ENCODE measurements around the gene STAC2. TPM values are rescaled to one million over a fixed set of nuclear protein-coding genes. Genes with fewer than 3 reads are reported as not detected.

The STAC2 gene
- total RNA-seq, 1 experiment from 2014 or later = 1.2 TPM

- intact Hi-C loops (cut with micrococcal nuclease) = loop anchor here (5.0 kb wide), 1 partner anchor 85 kb away; the partner anchor contains the start of gene PLXDC1
- ChIA-PET POLR2A (interaction anchor here (1.1 to 2.6 kb wide), 8 partner anchors 24 to 223 kb away, joined by 3 to 20 read pairs (median 8); partner anchors contain the start of genes CDK12 and RPL19), CTCF (interaction anchor here (0.6 to 21.6 kb wide), 4 partner anchors 7 to 85 kb away, joined by 3 to 485 read pairs (median 28); partner anchors contain the start of genes ARL5C and RPL19)
- Mint-ChIP-seq H3K4me1 (ENCODE audit: insufficient read depth, unreplicated experiment) (peaks cover 19% of the 10 kb centered on the region), H3K4me3 (ENCODE audit: unreplicated experiment) (no peak overlapping the region), H3K27ac (ENCODE audit: low read depth, unreplicated experiment) (no peak overlapping the region), H3K27me3 (ENCODE audit: insufficient read depth, unreplicated experiment) (no peaks in the 10 kb centered on the region), H3K36me3 (ENCODE audit: insufficient read depth, unreplicated experiment) (no peaks in the 10 kb centered on the region), H3K9me3 (ENCODE audit: unreplicated experiment) (no peaks in the 10 kb centered on the region)
- no TSS peak for BruUV-seq (replicated peaks)
- no peak for TF ChIP-seq CTCF (IDR thresholded peaks at IDR 0.05; ENCODE audit: unreplicated experiment)
- no peak for DNase-seq (ENCODE audit: unreplicated experiment)
Observed at GRCh38 chr17:39237586-39237985, 11.8 kb upstream of the STAC2 start.

- Mint-ChIP-seq H3K27ac (ENCODE audit: low read depth, unreplicated experiment) (no peak overlapping the region), H3K4me3 (ENCODE audit: unreplicated experiment) (no peak overlapping the region), H3K27me3 (ENCODE audit: insufficient read depth, unreplicated experiment) (no peaks in the 10 kb centered on the region), H3K36me3 (ENCODE audit: insufficient read depth, unreplicated experiment) (no peaks in the 10 kb centered on the region), H3K9me3 (ENCODE audit: unreplicated experiment) (no peaks in the 10 kb centered on the region), H3K4me1 (ENCODE audit: insufficient read depth, unreplicated experiment) (peaks cover 22% of the 10 kb centered on the region)
- ChIA-PET CTCF (interaction anchor here (0.6 to 21.6 kb wide), 9 partner anchors 8 to 258 kb away, joined by 3 to 485 read pairs (median 8); partner anchors contain the start of genes CDK12 and RPL19), POLR2A (interaction anchor here (0.6 to 2.6 kb wide), 5 partner anchors 25 to 224 kb away, joined by 3 to 15 read pairs (median 4); partner anchors contain the start of gene CDK12)
- DNase-seq (ENCODE audit: unreplicated experiment) = no peak
- intact Hi-C loops (cut with micrococcal nuclease) = loop anchor here (5.0 kb wide), 1 partner anchor 85 kb away; the partner anchor contains the start of gene PLXDC1
- no TSS peak for BruUV-seq (replicated peaks)
- no peak for TF ChIP-seq CTCF (IDR thresholded peaks at IDR 0.05; ENCODE audit: unreplicated experiment)
Observed at GRCh38 chr17:39236981-39237441, 11.3 kb upstream of the STAC2 start.

GRCh38 chr17:39236450-39236927 lies 10.7 kb upstream of the STAC2 start:
- ChIA-PET CTCF (interaction anchor here (0.5 to 21.6 kb wide), 19 partner anchors 9 to 257 kb away, joined by 3 to 485 read pairs (median 5); partner anchors contain the start of genes CDK12 and RPL19), POLR2A (interaction anchor here (0.6 to 2.6 kb wide), 9 partner anchors 17 to 225 kb away, joined by 3 to 15 read pairs (median 4); partner anchors contain the start of genes CDK12 and RPL19)
- no TSS peak for BruUV-seq (replicated peaks)
- no peaks in the 10 kb centered on the region for H3K27me3 Mint-ChIP-seq (ENCODE audit: insufficient read depth, unreplicated experiment)
- no peak overlapping the region for H3K27ac Mint-ChIP-seq (ENCODE audit: low read depth, unreplicated experiment)
- H3K36me3 Mint-ChIP-seq (ENCODE audit: insufficient read depth, unreplicated experiment) = no peaks in the 10 kb centered on the region
- DNase-seq (ENCODE audit: unreplicated experiment) = no peak
- no peak overlapping the region for H3K4me3 Mint-ChIP-seq (ENCODE audit: unreplicated experiment)
- no peaks in the 10 kb centered on the region for H3K9me3 Mint-ChIP-seq (ENCODE audit: unreplicated experiment)
- intact Hi-C loops (cut with micrococcal nuclease) = loop anchor here (5.0 kb wide), 1 partner anchor 84 kb away; the partner anchor contains the start of gene PLXDC1
- peaks cover 28% of the 10 kb centered on the region for H3K4me1 Mint-ChIP-seq (ENCODE audit: insufficient read depth, unreplicated experiment)
- TF ChIP-seq CTCF (IDR thresholded peaks at IDR 0.05; ENCODE audit: unreplicated experiment) = no peak

Measured in MCF 10A (cell line).